Measurements from ENCODE around the gene PDCD5. TPM values are rescaled to one million over a fixed set of nuclear protein-coding genes. Genes with fewer than 3 reads are reported as not detected.

PDCD5 gene
- total and polyA plus RNA-seq, 7 donors, result 70.3 to 216 (median 143) TPM

GRCh38 chr19:32599258-32599657 is 18.3 kb downstream of the PDCD5 start:
- DNase-seq, result no peak
- Histone ChIP-seq H3K27ac (no peak overlapping the region), H3K4me3 (no peak overlapping the region), H3K27me3 (no peaks in the 10 kb centered on the region), H3K36me3 (peaks cover 30 to 93% (median 53%) of the 10 kb centered on the region in 4 donors), H3K9me3 (no peaks in the 10 kb centered on the region), H3K4me1 (no peaks in the 10 kb centered on the region)
- intact Hi-C loops (cut with DNase I), result no loop called here
- WGBS, 2 donors, result 85 to 89% methylated on average over 6 of the region's 6 CpGs
- no peak for TF ChIP-seq CTCF (IDR thresholded peaks at IDR 0.05)
- no peak for TF ChIP-seq POLR2A (IDR thresholded peaks at IDR 0.05)
- TF ChIP-seq POLR2AphosphoS5 (IDR thresholded peaks at IDR 0.05), result no peak
- TF ChIP-seq EP300 (IDR thresholded peaks at IDR 0.05), result no peak

- no peaks in the 10 kb centered on the region for H3K27me3 ChIP-seq
- H3K27ac ChIP-seq, result no peak overlapping the region
- DNase-seq, result no peak
- peaks cover 32 to 93% (median 53%) of the 10 kb centered on the region in 4 donors for H3K36me3 ChIP-seq
- no peaks in the 10 kb centered on the region for H3K9me3 ChIP-seq
- TF ChIP-seq EP300 (IDR thresholded peaks at IDR 0.05) (no peak), CTCF (IDR thresholded peaks at IDR 0.05) (peak; percentile 32 to 84 (median 68))
- intact Hi-C loops (cut with DNase I), result no loop called here
- H3K4me1 ChIP-seq, result no peaks in the 10 kb centered on the region
- WGBS, 2 donors, result 9 to 16% methylated on average over 2 of the region's 2 CpGs
- H3K4me3 ChIP-seq, result no peak overlapping the region
Observed at GRCh38 chr19:32599736-32600157, 18.8 kb downstream of the PDCD5 start.

- TF ChIP-seq CTCF (IDR thresholded peaks at IDR 0.05) (no peak), POLR2A (IDR thresholded peaks at IDR 0.05) (no peak), EP300 (IDR thresholded peaks at IDR 0.05) (no peak), POLR2AphosphoS5 (IDR thresholded peaks at IDR 0.05) (no peak)
- intact Hi-C loops (cut with DNase I), result no loop called here
- no peaks in the 10 kb centered on the region for H3K9me3 ChIP-seq
- H3K27me3 ChIP-seq, result no peaks in the 10 kb centered on the region
- H3K4me3 ChIP-seq, result no peak overlapping the region
- no peak overlapping the region for H3K27ac ChIP-seq
- WGBS, 2 donors, result 97 to 98% methylated on average over 14 of the region's 14 CpGs
- H3K4me1 ChIP-seq, result no peaks in the 10 kb centered on the region
- DNase-seq, result no peak
- peaks cover 30 to 90% (median 44%) of the 10 kb centered on the region in 4 donors for H3K36me3 ChIP-seq
Observed at GRCh38 chr19:32603961-32604360, 23.0 kb downstream of the PDCD5 start.

GRCh38 chr19:32605544-32605943 is 24.6 kb downstream of the PDCD5 start:
- Histone ChIP-seq H3K36me3 (peaks cover 29 to 87% (median 44%) of the 10 kb centered on the region in 4 donors), H3K27ac (no peak overlapping the region), H3K27me3 (no peaks in the 10 kb centered on the region), H3K4me1 (no peaks in the 10 kb centered on the region), H3K9me3 (no peaks in the 10 kb centered on the region), H3K4me3 (no peak overlapping the region)
- intact Hi-C loops (cut with DNase I), result no loop called here
- WGBS, 2 donors, result 96 to 97% methylated on average over 21 of the region's 21 CpGs
- DNase-seq, result no peak
- TF ChIP-seq CTCF (IDR thresholded peaks at IDR 0.05), result no peak
- no peak for TF ChIP-seq POLR2A (IDR thresholded peaks at IDR 0.05)
- TF ChIP-seq EP300 (IDR thresholded peaks at IDR 0.05), result no peak
- no peak for TF ChIP-seq POLR2AphosphoS5 (IDR thresholded peaks at IDR 0.05)

- H3K27me3 ChIP-seq, result no peaks in the 10 kb centered on the region
- intact Hi-C loops (cut with DNase I), result no loop called here
- 86 to 91% methylated on average over 15 of the region's 15 CpGs for WGBS, 2 donors
- no peak for DNase-seq
- no peak overlapping the region for H3K4me3 ChIP-seq
- H3K36me3 ChIP-seq, result peaks cover 30 to 87% (median 47%) of the 10 kb centered on the region in 4 donors
- no peaks in the 10 kb centered on the region for H3K4me1 ChIP-seq
- H3K27ac ChIP-seq, result no peak overlapping the region
- H3K9me3 ChIP-seq, result no peaks in the 10 kb centered on the region
- TF ChIP-seq POLR2AphosphoS5 (IDR thresholded peaks at IDR 0.05), result no peak
Observed at GRCh38 chr19:32606289-32606688, 25.3 kb downstream of the PDCD5 start.

All from sigmoid colon (tissue), 7 donors.